Thyroid gland (tissue), 4 donors: ENCODE results near the gene CXCL12. TPM values are rescaled to one million over a fixed set of nuclear protein-coding genes. Genes with fewer than 3 reads are reported as not detected.

Source experiments
- DNase-seq, 2 donors: peaks; one replicate each; pipeline ENCODE4 v3.0.0-alpha.2; 2019
- H3K27ac ChIP-seq, 3 donors: fragments of 200-600 bp; sonication (generic); 1 replicate in 2 of 3; 2 replicates in 1 of 3; pipeline ENCODE4 v1.5.1; 2016 to 2019; ENCODE audit warnings: mild to moderate bottlenecking in 1 of 3, moderate library complexity in 1 of 3
- H3K27me3 ChIP-seq: fragments of 200-600 bp; sonication (generic); one replicate; pipeline ENCODE4 v1.5.1; 2019
- H3K36me3 ChIP-seq, 2 donors: fragments of 200-600 bp; sonication (generic); one replicate each; pipeline ENCODE4 v1.5.1; 2016 to 2019
- H3K4me1 ChIP-seq, 2 donors: fragments of 200-600 bp; sonication (generic); one replicate each; pipeline ENCODE4 v1.5.1; 2017 to 2019
- H3K4me3 ChIP-seq, 3 donors: fragments of 200-600 bp; sonication (generic); replicated peaks in 1 of 3; 1 replicate in 2 of 3; 2 replicates in 1 of 3; pipeline ENCODE4 v1.5.1; 2016; ENCODE audit warnings: mild to moderate bottlenecking in 1 of 3
- H3K9me3 ChIP-seq: fragments of 200-600 bp; sonication (generic); one replicate; pipeline ENCODE4 v1.5.1; 2017
- POLR2A ChIP-seq, 2 donors: fragments of 450-650 bp; IDR thresholded peaks; one replicate each; pipeline ENCODE4 v1.6.1; 2017; ENCODE audit warnings: antibody characterized with exemption in 2 of 2, mild to moderate bottlenecking in 2 of 2, moderate library complexity in 1 of 2
- WGBS, 2 donors: methylation state at CpG; one replicate each; pipeline ENCODE4 v1.1.5; 2017; 5-methylcytosine and 5-hydroxymethylcytosine counted together
- intact Hi-C: fragments of 100-400 bp; cut with DNase I; formaldehyde crosslinking; loops from one replicate; pipeline ENCODE4 v1.15.1; 2023
- total RNA-seq, 4 donors: library from RNA; depleted of rRNA; stranded (reverse); fragments of >200 nt; gene quantifications; one replicate each; pipeline ENCODE4 v1.2.3, GENCODE V29; 2016
- TF ChIP-seq, protein P1 (sequence below), 6 experiments: fragments of 200-600 bp in 3 of 6; fragments of 450-650 bp in 3 of 6; sonication (generic) in 3 of 6; IDR thresholded peaks; one replicate each; pipeline ENCODE4 v1.5.1; 2016 to 2019; ENCODE audit warnings: antibody characterized with exemption in 6 of 6, mild to moderate bottlenecking in 2 of 6, inconsistent platforms in 1 of 6, moderate library complexity in 1 of 6

Gene CXCL12
- total RNA-seq, 4 donors from 2014 or later = 32.4 to 88.0 (median 47.6) TPM

DNA sequence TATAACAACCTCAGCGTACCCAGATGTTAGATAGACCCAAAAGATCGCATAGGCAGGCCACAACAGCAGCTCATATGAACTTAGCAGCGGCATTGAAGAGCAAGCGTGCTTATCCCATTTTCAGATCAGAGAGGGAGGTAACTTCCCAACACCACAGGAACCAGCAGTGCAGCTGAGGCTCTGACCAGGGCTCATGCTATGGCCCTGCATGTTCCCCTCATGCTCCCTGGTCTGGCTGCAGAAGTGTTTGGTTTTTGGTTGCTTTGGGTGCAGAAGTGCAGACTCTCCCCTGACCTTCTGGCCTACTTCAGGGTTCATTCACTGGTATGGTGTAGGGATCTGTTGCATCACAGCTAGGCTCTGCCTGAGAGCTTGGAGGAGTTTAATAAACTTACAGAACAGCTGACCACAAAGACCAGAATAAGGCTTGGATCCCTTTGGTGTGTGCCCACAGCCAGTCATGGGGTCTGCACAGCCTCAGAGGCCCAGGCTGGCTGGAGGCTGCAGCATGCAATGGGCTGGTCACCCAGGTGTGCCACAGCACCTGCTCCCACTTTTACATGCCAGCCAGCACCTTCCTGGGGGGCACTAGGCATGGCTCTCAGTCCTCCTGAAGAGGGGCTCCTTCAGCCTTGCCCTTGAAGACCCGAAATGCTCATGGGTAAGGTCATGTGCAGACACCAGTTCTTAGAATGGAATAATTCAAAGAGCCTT, 9.1 kb upstream of the CXCL12 start:
- 94 to 100% methylated on average over 2 to 5 of the region's 5 CpGs for WGBS, 2 donors
- no peaks in the 10 kb centered on the region for H3K27me3 ChIP-seq
- TF ChIP-seq POLR2A (IDR thresholded peaks at IDR 0.05) = no peak
- TF ChIP-seq, protein P1, sequence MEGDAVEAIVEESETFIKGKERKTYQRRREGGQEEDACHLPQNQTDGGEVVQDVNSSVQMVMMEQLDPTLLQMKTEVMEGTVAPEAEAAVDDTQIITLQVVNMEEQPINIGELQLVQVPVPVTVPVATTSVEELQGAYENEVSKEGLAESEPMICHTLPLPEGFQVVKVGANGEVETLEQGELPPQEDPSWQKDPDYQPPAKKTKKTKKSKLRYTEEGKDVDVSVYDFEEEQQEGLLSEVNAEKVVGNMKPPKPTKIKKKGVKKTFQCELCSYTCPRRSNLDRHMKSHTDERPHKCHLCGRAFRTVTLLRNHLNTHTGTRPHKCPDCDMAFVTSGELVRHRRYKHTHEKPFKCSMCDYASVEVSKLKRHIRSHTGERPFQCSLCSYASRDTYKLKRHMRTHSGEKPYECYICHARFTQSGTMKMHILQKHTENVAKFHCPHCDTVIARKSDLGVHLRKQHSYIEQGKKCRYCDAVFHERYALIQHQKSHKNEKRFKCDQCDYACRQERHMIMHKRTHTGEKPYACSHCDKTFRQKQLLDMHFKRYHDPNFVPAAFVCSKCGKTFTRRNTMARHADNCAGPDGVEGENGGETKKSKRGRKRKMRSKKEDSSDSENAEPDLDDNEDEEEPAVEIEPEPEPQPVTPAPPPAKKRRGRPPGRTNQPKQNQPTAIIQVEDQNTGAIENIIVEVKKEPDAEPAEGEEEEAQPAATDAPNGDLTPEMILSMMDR (IDR thresholded peaks at IDR 0.05) = no peak
- H3K4me3 ChIP-seq = no peak overlapping the region
- H3K4me1 ChIP-seq = peaks cover 0 to 10% of the 10 kb centered on the region in 2 donors
- no peak overlapping the region for H3K27ac ChIP-seq
- H3K36me3 ChIP-seq = no peaks in the 10 kb centered on the region
- DNase-seq = no peak
- intact Hi-C loops = loop anchor here (10.0 kb wide), 1 partner anchor 461 kb away; no protein-coding TSS in a partner anchor
- H3K9me3 ChIP-seq = no peaks in the 10 kb centered on the region

DNA sequence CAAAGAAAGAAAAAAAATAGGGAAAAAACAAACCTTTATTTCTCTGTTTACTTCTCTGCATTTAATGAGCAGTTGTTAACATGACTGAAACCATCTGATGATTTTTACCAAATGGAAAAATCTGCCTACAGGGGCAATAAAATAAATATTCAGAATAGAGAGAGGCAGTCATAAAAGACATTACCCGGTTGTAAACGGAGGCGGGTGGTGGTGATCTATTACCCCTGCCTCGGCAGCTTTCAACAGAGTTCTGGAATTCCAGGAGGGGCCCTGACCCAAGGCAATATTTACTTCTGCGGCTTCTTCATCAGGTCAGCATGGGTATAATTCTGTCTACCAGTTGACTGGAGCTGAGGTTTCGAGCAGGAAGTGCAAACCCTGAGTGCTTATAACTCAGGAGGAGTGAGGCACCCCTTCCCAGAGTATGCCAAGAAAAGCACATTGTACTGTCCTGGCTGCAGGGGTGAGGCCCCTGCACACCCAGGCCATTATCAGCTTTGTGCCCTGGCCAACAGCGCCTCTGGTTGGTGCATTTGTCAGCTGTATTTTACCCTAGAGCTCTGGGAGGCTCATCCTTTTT, 8.2 kb upstream of the CXCL12 start:
- no peak for TF ChIP-seq POLR2A (IDR thresholded peaks at IDR 0.05)
- TF ChIP-seq, protein P1 (IDR thresholded peaks at IDR 0.05) = no peak
- Histone ChIP-seq H3K4me3 (no peak overlapping the region), H3K27me3 (no peaks in the 10 kb centered on the region), H3K27ac (no peak overlapping the region), H3K4me1 (peaks cover 0 to 10% of the 10 kb centered on the region in 2 donors), H3K36me3 (no peaks in the 10 kb centered on the region), H3K9me3 (no peaks in the 10 kb centered on the region)
- intact Hi-C loops = loop anchor here (10.0 kb wide), 1 partner anchor 462 kb away; no protein-coding TSS in a partner anchor
- no peak for DNase-seq
- 85 to 91% methylated on average over 7 of the region's 7 CpGs for WGBS, 2 donors

DNA sequence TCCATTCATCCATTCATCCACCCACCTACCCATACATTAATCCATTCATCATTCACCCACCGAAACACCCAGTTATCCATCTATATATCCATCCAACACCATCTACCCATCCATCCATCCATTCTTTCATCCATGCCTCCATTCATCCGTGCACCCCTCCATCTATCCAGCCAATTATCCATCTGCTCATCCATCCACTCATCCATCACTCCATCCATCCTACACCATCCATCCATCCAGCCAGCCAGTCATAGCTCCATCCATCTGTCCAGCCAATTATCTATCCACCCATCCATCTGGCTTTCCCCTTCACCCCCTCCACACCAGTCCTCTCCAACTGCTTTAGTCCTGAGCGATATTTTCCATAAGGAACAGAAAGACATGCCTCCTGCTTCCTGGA, 7.5 kb upstream of the CXCL12 start:
- TF ChIP-seq, protein P1 (IDR thresholded peaks at IDR 0.05) = no peak
- no peak for TF ChIP-seq POLR2A (IDR thresholded peaks at IDR 0.05)
- no peak overlapping the region for H3K27ac ChIP-seq
- WGBS, 2 donors = 95 to 98% methylated on average over 3 of the region's 3 CpGs

GRCh38 chr10:44391981-44392380, 7.1 kb upstream of the CXCL12 start:
- intact Hi-C loops = loop anchor here (10.0 kb wide), 1 partner anchor 463 kb away; no protein-coding TSS in a partner anchor
- no peak overlapping the region for H3K27ac ChIP-seq
- WGBS, 2 donors = 95 to 97% methylated on average over 2 of the region's 2 CpGs
- H3K4me1 ChIP-seq = peaks cover 0 to 10% of the 10 kb centered on the region in 2 donors
- H3K36me3 ChIP-seq = no peaks in the 10 kb centered on the region
- H3K9me3 ChIP-seq = no peaks in the 10 kb centered on the region
- H3K27me3 ChIP-seq = no peaks in the 10 kb centered on the region
- H3K4me3 ChIP-seq = no peak overlapping the region
- TF ChIP-seq POLR2A (IDR thresholded peaks at IDR 0.05) = no peak
- TF ChIP-seq, protein P1 (IDR thresholded peaks at IDR 0.05) = no peak
- DNase-seq = no peak

More for the DNA sequence above, 7.5 kb upstream of the CXCL12 start:
- intact Hi-C loops = loop anchor here (10.0 kb wide), 1 partner anchor 462 kb away; no protein-coding TSS in a partner anchor
- no peak for DNase-seq
- Histone ChIP-seq H3K4me3 (no peak overlapping the region), H3K36me3 (no peaks in the 10 kb centered on the region), H3K27me3 (no peaks in the 10 kb centered on the region), H3K4me1 (peaks cover 0 to 10% of the 10 kb centered on the region in 2 donors), H3K9me3 (no peaks in the 10 kb centered on the region)

GRCh38 chr10:44390585-44391072, 5.7 kb upstream of the CXCL12 start:
- no peaks in the 10 kb centered on the region for H3K36me3 ChIP-seq

More at GRCh38 chr10:44390585-44391072, 5.7 kb upstream of the CXCL12 start:
- WGBS, 2 donors = 90 to 94% methylated on average over 3 of the region's 3 CpGs
- DNase-seq = no peak
- H3K27me3 ChIP-seq = no peaks in the 10 kb centered on the region
- intact Hi-C loops = loop anchor here (10.0 kb wide), 1 partner anchor 464 kb away; no protein-coding TSS in a partner anchor
- peaks cover 0 to 10% of the 10 kb centered on the region in 2 donors for H3K4me1 ChIP-seq
- H3K4me3 ChIP-seq = no peak overlapping the region
- no peaks in the 10 kb centered on the region for H3K9me3 ChIP-seq
- no peak overlapping the region for H3K27ac ChIP-seq
- no peak for TF ChIP-seq POLR2A (IDR thresholded peaks at IDR 0.05)
- TF ChIP-seq, protein P1 (IDR thresholded peaks at IDR 0.05) = no peak
